GM19099 (cell line): ENCODE measurements around the gene ASB15.

Source experiments
- POLR2A ChIP-seq: IDR thresholded peaks from 3 replicates; pipeline ENCODE4 v1.6.1; 2011; ENCODE audit warnings: low read depth; ENCODE audit not compliant: insufficient read length; ENCODE audit errors: extremely low read depth

ASB15 gene

DNA sequence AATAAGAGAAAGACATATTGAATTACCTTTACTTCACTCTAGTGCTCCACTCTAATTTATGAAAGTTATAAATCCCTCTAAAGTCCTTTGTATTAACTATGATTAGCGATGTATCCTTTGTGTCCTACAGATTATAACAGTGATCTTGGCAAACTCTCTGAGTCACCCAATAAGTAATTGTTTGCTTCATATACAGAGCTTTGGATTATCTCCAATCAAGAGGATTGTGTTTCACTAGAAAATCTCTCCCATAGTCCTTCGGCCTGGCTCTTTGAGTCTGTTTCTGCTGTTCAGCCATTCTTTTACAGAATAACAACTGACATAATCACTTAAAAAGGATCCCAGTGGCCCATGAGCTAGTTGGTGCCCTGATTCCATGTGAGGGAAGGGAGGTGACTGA, 63.5 kb downstream of the ASB15 start:
- no peak for TF ChIP-seq POLR2A

GRCh38 chr7:123665896-123666295, 64.3 kb downstream of the ASB15 start:
- no peak for TF ChIP-seq POLR2A

DNA sequence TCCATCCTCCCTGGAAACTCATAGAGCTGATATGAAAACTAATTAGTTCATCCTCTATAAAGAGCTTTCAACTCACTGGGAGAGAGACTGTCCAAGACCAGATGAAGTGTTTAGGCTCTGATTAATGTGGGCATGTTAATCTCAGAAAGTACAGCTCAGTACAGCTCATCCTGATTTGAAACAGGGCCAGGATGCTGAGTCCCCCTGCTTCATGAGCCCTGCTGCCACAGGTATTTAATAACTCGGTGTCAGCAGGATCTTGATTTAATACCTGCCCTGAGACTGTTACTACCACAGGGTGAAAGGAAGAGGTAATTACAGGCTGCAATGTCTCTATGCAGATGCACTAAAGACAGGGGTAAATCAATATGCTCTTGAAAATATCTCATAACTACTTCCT, 64.9 kb downstream of the ASB15 start:
- TF ChIP-seq POLR2A, result no peak

- no peak for TF ChIP-seq POLR2A
Observed at GRCh38 chr7:123669485-123669884, 67.9 kb downstream of the ASB15 start.

GRCh38 chr7:123673137-123673732, 71.6 kb downstream of the ASB15 start:
- no peak for TF ChIP-seq POLR2A

DNA sequence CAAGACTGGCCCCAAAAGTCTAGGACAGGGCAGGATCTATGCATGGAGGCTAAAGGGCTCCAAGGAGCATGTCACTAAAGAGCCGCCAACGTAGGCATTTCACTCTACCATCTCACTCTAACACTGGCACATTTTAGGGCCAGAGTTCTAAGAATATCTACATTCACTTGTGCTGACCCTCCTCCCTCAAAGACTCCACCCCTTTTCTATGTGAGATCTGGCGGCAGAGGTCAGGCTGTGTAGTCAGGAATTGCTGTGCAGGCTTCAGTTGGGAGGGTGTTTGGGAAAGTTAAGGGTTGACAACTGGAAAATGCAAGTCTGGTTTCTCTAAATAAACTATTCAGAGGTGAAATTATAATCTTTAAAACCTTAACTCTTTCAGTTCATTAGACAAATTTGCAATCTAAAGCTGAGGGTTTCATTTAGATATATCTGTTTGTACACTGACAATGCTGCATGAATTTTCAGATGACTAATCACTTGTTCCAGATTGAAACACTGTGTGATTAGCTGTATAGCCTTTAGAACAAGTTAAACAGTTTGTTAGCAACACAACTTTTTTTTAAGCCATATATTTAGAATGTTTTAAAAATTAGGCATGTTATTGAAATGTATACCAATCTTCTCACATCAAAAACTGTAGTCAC, 72.3 kb downstream of the ASB15 start:
- no peak for TF ChIP-seq POLR2A

DNA sequence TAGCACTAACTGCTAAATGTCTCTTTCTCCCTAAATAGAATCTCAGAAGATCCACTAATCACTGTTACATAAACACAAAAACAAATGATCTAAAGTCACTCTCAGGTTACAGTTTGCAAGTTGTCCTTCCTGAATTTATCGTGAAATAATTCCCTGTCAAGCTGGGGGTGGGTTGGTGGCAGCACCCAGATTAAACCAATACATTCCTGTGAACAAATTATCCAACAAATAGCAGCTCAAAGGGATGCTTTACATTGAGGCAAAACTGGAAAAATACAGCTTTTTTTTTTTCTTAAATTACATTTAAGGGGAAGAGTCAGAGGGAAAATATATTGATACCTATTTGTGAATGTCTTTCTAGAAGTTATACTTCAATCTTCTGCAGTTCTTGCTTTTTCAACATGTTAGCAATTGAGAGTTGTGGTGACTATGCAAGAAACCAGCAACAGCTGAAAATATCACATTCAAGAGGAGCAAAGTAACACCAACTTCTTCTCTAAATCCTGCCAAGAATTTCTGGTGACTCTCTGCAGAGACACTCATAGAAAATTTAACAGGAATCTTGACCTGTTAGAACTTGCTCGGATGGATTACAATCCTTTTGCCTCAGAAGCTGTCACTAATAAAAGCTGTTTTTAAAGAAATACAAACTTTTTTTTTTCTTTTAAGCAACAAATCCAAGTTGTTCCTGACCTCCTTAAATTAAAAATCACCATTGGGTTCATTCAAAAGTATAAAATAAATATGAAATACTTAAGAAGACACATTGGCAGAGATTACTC, 73.0 kb downstream of the ASB15 start:
- TF ChIP-seq POLR2A, result no peak

- no peak for TF ChIP-seq POLR2A
Observed at GRCh38 chr7:123675181-123675473, 73.5 kb downstream of the ASB15 start.

DNA sequence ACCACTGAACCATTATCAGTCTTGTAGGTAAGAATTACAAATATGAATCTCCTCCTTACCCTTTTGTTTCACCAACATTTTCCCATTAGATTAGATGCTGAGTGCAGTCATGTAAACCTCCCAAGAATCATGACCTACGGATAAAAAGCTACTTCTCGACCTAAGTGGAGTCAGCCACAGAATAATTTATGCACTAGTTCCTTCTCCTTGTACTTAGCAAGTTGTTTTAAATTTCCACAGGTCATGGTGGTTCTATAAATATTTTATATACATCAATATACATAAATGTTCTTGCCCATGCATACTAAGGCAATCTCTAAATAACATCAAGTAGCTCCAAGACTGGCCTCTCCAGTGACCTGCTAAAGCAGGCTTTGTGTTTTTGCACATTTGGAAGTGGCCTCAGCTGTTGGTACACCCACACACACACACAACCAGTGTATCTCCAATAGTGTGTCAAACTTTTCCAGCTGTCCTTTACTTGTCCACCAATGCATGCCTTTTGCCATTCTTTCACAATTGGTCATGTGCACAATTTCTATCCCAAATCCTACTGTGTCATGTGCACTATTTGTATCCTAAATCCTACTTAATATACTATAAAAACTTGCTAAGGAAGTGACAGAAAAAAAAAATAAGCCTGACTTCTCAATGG, 75.6 kb downstream of the ASB15 start:
- no peak for TF ChIP-seq POLR2A

GRCh38 chr7:123679614-123680013, 78.0 kb downstream of the ASB15 start:
- no peak for TF ChIP-seq POLR2A

DNA sequence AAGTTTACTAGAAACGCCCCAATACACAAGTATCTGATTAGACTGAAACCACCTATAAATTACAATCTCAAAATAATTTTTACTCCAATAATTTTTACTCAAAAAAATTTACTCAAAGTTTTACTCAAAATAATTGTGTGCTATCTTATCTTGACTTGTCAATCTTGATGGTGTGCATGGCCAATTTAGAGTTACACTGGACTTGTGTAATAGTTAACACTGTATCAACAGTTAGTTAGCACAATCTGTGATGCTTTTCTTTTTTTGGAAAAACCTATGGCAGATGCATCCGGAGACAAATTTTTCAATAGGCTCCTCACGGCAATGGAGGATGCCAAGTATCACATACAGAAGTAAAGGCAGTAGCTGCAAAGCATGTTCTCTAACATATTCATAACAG, 79.0 kb downstream of the ASB15 start:
- no peak for TF ChIP-seq POLR2A

DNA sequence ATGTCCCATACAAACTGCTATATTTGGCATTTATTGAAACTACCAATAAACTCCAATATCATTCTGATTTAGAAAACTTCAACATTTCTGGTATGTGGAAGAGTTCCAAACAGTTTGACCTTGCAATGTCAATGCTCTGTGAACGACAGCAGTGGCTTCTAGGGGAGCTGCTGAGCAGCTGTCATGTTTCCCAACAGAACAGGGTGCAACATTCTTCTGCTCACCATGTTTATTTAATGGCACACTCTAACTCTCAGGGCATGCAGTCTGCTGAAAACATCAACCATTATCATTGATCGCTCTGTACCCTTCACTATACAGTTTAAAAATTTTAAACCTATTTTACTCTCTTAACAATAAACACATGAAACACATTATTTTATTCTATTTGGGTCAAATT, 79.9 kb downstream of the ASB15 start:
- TF ChIP-seq POLR2A, result no peak

- TF ChIP-seq POLR2A, result no peak
Observed at GRCh38 chr7:123682690-123683089, 81.1 kb downstream of the ASB15 start.

DNA sequence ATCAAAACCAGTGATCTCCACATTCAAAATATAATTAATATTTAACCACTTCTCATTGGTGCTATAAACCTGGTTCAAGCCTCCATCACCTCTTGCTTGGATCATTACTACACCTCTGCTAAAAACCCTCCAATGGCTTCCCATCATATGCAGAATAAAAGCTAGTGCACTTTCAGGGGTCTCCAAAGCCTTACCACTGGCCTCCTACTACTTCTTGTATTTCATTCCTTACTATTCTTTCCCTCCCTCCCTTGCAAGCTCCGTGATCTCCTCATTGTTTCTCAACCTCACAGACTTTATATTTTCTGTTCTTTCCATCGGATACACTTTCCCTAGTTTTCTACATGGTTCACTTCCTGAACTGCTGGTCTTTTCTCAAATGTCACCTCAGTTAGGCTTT, 85.5 kb downstream of the ASB15 start:
- no peak for TF ChIP-seq POLR2A

DNA sequence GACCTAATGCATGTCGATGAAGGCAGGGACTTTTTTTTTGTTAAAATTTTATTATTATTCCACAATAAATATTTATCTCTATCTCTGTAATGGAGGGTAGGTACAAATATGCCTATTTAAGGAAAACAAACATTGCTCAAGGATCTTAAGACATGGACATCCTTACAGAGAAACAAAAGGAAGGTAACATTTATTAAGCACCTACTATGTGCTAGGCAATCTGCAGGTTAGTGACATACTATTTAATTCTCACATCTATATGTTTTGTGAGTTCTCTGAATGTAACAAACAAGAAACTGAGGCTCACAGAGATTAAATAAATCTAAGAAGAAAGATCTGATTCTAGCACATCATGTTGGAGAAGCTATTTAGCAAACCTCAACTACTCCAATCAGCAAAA, 86.1 kb downstream of the ASB15 start:
- no peak for TF ChIP-seq POLR2A
